A549 (cell line): ENCODE measurements around the gene BCAP29.

Source experiments
- CBX2 ChIP-seq: fragments of 200-600 bp; sonication (generic); IDR thresholded peaks from 2 replicates; pipeline ENCODE4 v1.6.1; 2016; ENCODE audit warnings: low read depth, mild to moderate bottlenecking, borderline replicate concordance
- CHD2 ChIP-seq: fragments of 150-350 bp; IDR thresholded peaks from 2 replicates; pipeline ENCODE4 v1.6.1; 2014; ENCODE audit warnings: low read length; ENCODE audit not compliant: partially characterized antibody
- CTCF ChIP-seq: fragments of >200 bp; sonication (Bioruptor Twin); formaldehyde crosslinking; IDR thresholded peaks from 3 replicates; pipeline ENCODE4 v1.5.1; 2016
- FOSL2 ChIP-seq, 2 experiments: fragments of 450-650 bp in 1 of 2; fragments of >200 bp in 1 of 2; sonication (Bioruptor Twin) in 1 of 2; formaldehyde crosslinking; IDR thresholded peaks; 2 replicates each; pipeline versions ENCODE4 v1.5.0 to v1.6.1; 2016 to 2020; ENCODE audit warnings: mild to moderate bottlenecking in 1 of 2, moderate library complexity in 1 of 2
- MAFK ChIP-seq: fragments of 450-650 bp; IDR thresholded peaks from 2 replicates; pipeline ENCODE4 v1.6.1; 2014; ENCODE audit not compliant: partially characterized antibody
- POLR2A ChIP-seq: IDR thresholded peaks from 2 replicates; pipeline ENCODE4 v1.6.1; 2012; ENCODE audit warnings: mild to moderate bottlenecking, low read length
- RAD21 ChIP-seq, 2 experiments: fragments of >200 bp in 1 of 2; sonication (Bioruptor Twin) in 1 of 2; formaldehyde crosslinking in 1 of 2; IDR thresholded peaks in 1 of 2; conservative IDR thresholded peaks in 1 of 2; 2 replicates in 1 of 2; 3 replicates in 1 of 2; pipeline ENCODE4 v1.6.1; 2012 to 2018; ENCODE audit warnings: inconsistent platforms in 1 of 2
- REST ChIP-seq: fragments of 200-600 bp; sonication (generic); IDR thresholded peaks from 2 replicates; pipeline ENCODE4 v1.6.1; 2016; ENCODE audit warnings: antibody characterized with exemption, mild to moderate bottlenecking, moderate library complexity
- RFX5 ChIP-seq: fragments of 450-650 bp; IDR thresholded peaks from 2 replicates; pipeline ENCODE4 v1.7.1; 2014; ENCODE audit warnings: antibody characterized with exemption, mild to moderate bottlenecking, moderate library complexity
- TP53 ChIP-seq: fragments of 250-450 bp; sonication (Bioruptor Pico); IDR thresholded peaks from 2 replicates; pipeline ENCODE4 v1.5.0; 2021; ENCODE audit warnings: mild to moderate bottlenecking, moderate library complexity
- USF2 ChIP-seq: fragments of 450-650 bp; IDR thresholded peaks from 2 replicates; pipeline ENCODE4 v1.6.1; 2014; ENCODE audit warnings: antibody characterized with exemption

- TF ChIP-seq FOSL2 (IDR thresholded peaks at IDR 0.05) (no peak), FOSL2 (CRISPR knock-in tag; IDR thresholded peaks at IDR 0.05) (no peak), POLR2A (no peak), USF2 (no peak), CTCF (no peak), REST (no peak), CBX2 (no peak), CHD2 (no peak), RFX5 (no peak), TP53 (CRISPR knock-in tag) (no peak), MAFK (no peak), RAD21 (conservative IDR thresholded peaks at IDR 0.05 in 1 of 2, IDR thresholded peaks at IDR 0.05 in 1 of 2) (no peak)
These were observed 50.3 kb downstream of the BCAP29 start for GRCh38 chr7:107630342-107630741.
